ENCODE measurements around the gene MTCL1.
A peak's percentile ranks its signal among the peaks of the same experiment; 100 is the strongest.

Gene MTCL1

GRCh38 chr18:8847900-8848299, 142.5 kb downstream of the MTCL1 start:
- H3K27ac ChIP-seq, result no peak overlapping the region

DNA sequence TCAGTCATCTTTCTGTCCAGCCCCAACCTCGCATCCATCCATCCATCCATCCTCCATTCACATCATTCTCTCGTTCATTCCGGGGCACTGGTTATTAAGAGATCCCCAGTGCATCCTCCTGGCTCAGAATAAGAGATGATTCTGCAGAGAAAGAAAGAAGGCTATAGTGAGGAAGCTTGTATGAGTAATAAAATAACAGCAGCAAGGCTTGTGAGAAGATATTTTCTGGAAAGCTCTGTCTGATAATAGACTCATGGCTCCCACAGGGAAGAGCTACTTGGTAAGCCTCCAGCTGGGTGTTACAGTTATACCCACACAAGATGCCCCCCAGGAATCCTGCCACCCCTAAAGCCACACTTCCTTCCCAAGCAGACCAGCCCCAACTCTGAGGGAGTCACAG, 143.2 kb downstream of the MTCL1 start:
- no peak overlapping the region for H3K27ac ChIP-seq
- no peak for DNase-seq (ENCODE audit: low read depth, low spot score)

More at GRCh38 chr18:8847900-8848299, 142.5 kb downstream of the MTCL1 start:
- no peak for DNase-seq (ENCODE audit: low read depth, low spot score)

DNA sequence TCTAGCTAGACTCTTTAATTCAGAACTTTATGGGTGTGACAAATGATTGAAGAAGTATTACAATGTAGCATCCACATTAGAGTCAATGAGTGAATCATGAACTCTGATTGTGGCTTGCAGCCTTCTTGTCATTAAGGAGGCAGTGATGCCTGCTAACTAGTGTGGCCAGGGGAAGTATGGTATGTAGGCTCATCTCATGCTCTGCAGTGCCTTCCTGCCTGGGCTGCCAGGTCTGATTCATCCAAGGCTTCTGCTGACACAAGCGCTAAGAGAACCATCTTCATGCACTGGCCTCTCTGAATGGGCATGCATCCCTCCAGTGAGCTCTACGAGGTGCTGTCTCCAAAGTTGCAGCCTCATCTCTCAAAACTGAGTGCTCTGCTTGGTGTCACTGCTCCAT, 144.3 kb downstream of the MTCL1 start:
- no peak overlapping the region for H3K27ac ChIP-seq
- DNase-seq (ENCODE audit: low read depth, low spot score), result no peak

- H3K27ac ChIP-seq, result no peak overlapping the region
- DNase-seq (ENCODE audit: low read depth, low spot score), result no peak
Measured at GRCh38 chr18:8851659-8852058, 146.3 kb downstream of the MTCL1 start.

DNA sequence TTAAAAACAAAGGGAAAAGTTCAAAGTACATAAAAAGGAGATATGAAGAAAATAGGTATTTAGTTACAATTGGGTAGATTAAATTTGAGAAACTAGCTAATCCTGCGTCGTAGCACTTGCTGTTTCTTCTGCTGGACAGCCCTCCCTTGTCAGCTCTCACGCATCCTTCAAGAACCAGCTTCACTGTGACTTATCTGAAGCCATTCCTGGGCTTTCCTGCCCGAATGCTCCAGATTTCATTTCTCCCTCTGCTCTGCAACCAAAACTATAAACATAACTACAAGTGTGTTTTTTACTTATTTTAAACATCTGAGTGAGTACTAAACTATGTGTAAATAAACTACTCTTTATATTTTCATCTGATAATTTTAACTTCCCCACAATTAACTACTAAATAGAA, 149.2 kb downstream of the MTCL1 start:
- DNase-seq (ENCODE audit: low read depth, low spot score), result no peak
- no peak overlapping the region for H3K27ac ChIP-seq

DNA sequence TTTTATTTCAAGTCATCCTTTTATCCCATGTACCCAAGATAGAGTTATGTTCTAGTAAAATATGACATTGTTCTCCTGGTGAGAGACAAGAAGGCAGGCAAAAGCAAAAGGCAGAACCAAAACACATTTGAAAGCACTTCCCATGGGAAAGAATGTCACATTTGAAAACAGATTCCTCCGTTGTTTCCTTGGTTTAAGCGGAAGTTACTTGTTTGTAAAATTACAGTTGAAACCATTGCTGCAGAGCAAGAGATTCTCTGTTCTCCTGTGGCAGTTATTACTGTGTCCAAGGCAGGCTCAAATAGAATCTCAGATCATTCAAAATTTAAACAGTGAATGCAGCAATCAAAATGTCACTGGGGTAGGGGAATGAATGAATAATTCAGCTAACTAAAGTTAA, 149.6 kb downstream of the MTCL1 start:
- DNase-seq (ENCODE audit: low read depth, low spot score), result no peak
- H3K27ac ChIP-seq, result no peak overlapping the region

GRCh38 chr18:8856212-8856611, 150.9 kb downstream of the MTCL1 start:
- no peak overlapping the region for H3K27ac ChIP-seq

DNA sequence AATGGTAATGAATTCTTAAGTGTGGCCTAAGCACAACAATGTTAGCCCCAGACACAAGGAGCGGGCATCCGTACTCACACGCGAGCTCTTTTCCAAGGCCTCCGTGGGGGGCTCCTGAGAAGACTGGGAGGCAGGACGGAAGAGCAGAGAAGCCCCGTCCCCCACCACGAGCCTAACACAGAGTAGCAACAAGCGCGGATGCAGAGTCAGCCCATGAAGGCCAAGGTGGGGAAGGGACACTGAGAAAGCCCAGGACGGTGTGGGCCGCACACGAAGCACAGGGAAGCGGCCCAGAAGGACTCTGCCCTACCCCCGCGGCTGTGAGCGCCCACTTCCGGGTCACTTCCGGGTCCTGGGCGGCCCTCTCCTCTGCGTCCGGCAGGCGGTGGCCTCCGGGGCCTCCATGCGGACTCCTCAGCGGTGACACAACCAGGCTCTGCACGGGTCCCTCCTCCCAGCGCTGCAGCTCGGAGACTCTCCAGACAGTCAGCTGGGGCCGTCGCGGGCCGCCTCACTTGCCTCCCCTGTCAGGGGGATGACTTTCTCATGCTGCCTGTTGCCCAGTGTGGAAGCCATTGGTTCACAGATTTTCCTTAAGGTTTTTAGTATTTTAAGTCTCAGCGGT, 151.5 kb downstream of the MTCL1 start:
- DNase-seq (ENCODE audit: low read depth, low spot score), result no peak
- H3K27ac ChIP-seq, result no peak overlapping the region

More at GRCh38 chr18:8856212-8856611, 150.9 kb downstream of the MTCL1 start:
- no peak for DNase-seq (ENCODE audit: low read depth, low spot score)

DNA sequence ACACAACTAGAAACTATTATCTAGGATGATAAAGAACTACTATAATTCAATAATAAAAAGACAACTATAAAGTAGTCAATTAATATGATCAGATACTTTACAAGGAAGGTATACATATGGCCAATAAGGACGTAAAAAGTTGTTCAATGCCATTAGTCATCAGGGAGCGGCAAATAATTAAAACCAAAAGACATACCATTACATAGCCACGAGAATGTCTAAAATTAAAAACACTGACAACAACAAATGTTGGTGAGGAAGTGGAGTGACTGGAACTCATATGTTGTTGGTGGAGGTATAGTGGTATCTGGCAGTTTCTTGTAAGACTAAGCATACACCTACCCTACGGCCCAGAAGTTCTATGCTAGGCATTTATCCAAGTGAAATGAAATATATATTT, 152.4 kb downstream of the MTCL1 start:
- DNase-seq (ENCODE audit: low read depth, low spot score), result no peak
- no peak overlapping the region for H3K27ac ChIP-seq

- H3K27ac ChIP-seq, result peak overlapping the region; percentile 52
- DNase-seq (ENCODE audit: low read depth, low spot score), result peak; percentile 89
Measured at GRCh38 chr18:8858888-8859511, 153.6 kb downstream of the MTCL1 start.

- DNase-seq (ENCODE audit: low read depth, low spot score), result no peak
- H3K27ac ChIP-seq, result peak overlapping the region; percentile 52
Measured at GRCh38 chr18:8860845-8861642, 155.7 kb downstream of the MTCL1 start.

GRCh38 chr18:8863427-8863826, 158.1 kb downstream of the MTCL1 start:
- DNase-seq (ENCODE audit: low read depth, low spot score), result no peak
- no peak overlapping the region for H3K27ac ChIP-seq

DNA sequence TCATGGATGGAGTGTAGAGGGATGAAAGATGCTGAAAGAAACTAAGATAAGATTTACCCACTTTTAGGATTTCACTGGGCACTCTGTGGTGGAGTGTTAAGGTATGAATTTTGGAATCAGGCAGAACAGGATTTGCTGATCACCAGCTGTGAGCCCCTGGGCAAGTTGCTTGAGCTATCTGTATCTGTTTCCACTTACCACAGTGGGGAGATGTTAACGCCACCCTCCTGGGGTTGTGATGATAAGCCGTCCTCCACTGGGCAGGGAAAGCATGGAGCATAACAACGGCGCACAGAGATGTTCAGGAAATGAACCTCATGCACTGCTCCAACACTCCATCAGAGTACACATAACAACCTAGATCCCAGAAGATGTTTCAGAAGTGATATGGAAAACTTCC, 160.6 kb downstream of the MTCL1 start:
- no peak overlapping the region for H3K27ac ChIP-seq
- no peak for DNase-seq (ENCODE audit: low read depth, low spot score)

DNA sequence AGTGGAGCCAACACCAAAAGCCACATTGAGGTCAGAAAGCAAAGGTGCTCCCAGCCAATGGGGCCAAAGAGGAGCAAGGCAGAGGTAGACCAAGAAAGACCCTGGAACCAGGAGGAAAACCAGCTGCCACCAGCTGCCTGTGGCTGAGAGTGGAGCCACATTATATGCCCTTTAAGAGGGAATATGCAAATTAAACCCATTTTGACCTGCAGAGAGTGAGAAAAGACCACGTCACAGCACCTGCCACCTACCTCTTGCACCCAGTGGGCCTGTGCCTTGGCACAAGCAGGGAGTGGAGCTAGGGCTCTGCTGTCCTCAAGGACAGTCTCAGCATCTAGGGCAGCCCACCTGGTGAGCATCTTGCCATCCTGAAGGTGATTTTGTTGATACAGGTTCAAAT, 161.3 kb downstream of the MTCL1 start:
- no peak for DNase-seq (ENCODE audit: low read depth, low spot score)

GRCh38 chr18:8868276-8868675, 162.9 kb downstream of the MTCL1 start:
- no peak overlapping the region for H3K27ac ChIP-seq
- DNase-seq (ENCODE audit: low read depth, low spot score), result no peak

More for the DNA sequence above, 161.3 kb downstream of the MTCL1 start:
- H3K27ac ChIP-seq, result no peak overlapping the region

DNA sequence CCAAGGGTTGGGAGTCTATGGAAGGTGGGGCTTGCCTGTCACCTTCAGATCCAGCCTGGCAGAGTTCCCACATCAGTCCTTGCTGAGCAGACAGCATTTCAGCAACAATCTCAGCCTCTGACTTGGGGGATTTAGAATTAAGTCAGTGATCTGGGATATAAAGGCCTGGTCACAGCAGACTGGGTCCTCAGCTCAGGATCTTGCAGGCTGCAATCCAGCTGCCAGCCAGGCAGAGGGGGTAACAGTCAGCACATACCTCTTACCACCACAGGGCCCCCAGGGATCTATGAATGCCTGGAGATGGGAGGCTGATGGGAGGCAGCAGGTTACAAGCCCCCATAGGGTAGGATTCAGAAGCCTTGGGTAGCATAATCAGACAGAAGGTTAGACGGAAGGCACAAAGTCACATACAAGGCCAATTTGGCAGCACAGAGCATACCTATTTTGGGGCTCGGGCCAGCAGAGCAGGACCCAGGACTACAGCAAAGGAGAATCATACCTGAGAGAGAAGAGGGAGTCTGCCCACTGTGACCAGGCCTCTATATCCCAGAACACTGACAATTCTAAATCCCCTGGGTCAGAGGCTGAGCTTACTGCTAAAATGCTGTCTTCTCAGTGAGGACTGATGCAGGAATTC, 163.5 kb downstream of the MTCL1 start:
- H3K27ac ChIP-seq, result no peak overlapping the region
- no peak for DNase-seq (ENCODE audit: low read depth, low spot score)

DNA sequence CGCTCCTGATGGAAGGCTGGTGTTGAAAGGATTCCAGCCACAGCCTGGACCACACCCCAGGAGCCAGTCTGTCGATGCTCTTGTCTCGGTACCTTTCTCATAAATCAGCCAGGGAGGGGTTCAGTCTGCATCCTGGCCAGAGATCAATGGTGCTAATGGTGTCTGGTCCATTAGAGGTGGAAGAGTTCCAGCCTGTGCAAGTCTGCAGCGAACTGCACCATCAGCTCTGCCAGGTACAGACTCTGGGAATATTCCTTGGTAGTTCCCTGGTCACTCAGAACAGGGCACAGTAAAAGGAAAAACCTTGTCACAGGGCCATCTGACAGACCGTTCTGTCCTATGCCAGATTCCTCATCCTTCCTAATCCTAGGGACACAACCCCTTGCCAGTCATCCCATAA, 164.3 kb downstream of the MTCL1 start:
- no peak for DNase-seq (ENCODE audit: low read depth, low spot score)
- no peak overlapping the region for H3K27ac ChIP-seq

DNA sequence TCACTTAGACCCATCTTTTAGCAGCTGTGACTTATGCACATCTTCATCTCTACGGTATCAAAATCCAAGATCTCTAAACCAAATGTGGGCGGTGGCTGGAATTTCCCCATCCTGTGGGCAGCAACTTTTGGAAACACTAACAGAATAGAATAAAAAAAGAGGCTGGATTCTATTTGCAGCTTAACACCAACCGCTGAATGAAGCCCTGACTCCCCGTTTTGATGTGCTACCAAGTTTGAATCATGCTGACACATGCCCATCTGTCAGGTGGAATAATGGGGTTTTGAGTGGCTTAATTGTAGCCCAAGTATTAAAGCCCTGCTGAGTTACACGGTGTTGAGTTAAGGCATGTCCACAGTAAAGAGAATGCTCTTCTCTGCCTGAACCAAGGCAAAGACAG, 165.2 kb downstream of the MTCL1 start:
- DNase-seq (ENCODE audit: low read depth, low spot score), result peak; percentile 52
- peak overlapping the region; percentile 46 for H3K27ac ChIP-seq

GRCh38 chr18:8871489-8871888, 166.1 kb downstream of the MTCL1 start:
- peak; percentile 56 for DNase-seq (ENCODE audit: low read depth, low spot score)

GRCh38 chr18:8874872-8875271, 169.5 kb downstream of the MTCL1 start:
- H3K27ac ChIP-seq, result no peak overlapping the region
- DNase-seq (ENCODE audit: low read depth, low spot score), result no peak

More at GRCh38 chr18:8871489-8871888, 166.1 kb downstream of the MTCL1 start:
- H3K27ac ChIP-seq, result peak overlapping the region; percentile 46

DNA sequence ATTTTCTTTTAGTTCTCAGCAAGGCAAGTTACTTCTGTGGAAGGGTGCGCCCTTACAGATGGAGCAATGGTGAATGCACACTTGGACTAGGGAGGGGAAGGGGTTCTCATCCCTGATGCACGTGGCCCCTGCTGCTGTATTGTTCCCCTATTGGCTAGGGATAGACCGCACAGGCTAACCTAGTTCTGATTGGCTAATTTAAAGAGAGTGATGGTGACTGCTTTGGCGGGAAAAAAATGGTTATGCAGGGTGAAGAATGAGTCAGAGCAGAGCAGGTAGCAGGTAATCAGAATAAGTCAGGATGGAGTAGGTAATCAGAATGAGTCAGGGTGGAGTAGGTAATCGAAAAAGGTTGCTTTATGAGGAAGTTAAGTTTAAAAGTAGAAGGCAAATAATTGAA, 171.5 kb downstream of the MTCL1 start:
- DNase-seq (ENCODE audit: low read depth, low spot score), result no peak

More for the DNA sequence above, 171.5 kb downstream of the MTCL1 start:
- H3K27ac ChIP-seq, result no peak overlapping the region

All from epithelial cell of prostate (primary cell).